ENCODE data around the gene CADM4. TPM values are rescaled to one million over a fixed set of nuclear protein-coding genes. Genes with fewer than 3 reads are reported as not detected.
A peak's percentile ranks its signal among the peaks of the same experiment; 100 is the strongest.
"Not testable (repeated sequence)": the region's sequence is repeated elsewhere in the genome, so short reads cannot be mapped to it uniquely, and the experiment has no call there.

CADM4 gene
- total RNA-seq, 2 donors from 2014 or later, result 2.3 to 5.8 TPM

GRCh38 chr19:43682824-43683661 lies 43.4 kb upstream of the CADM4 start:
- Histone ChIP-seq H3K4me3 (no peak overlapping the region), H3K36me3 (no peaks in the 10 kb centered on the region), H3K27ac (no peak overlapping the region), H3K9ac (ENCODE audit: low read depth in 2 of 2, low read length in 2 of 2) (no peak overlapping the region), H3K4me1 (no peaks in the 10 kb centered on the region), H3K9me3 (no peaks in the 10 kb centered on the region), H3K27me3 (no peaks in the 10 kb centered on the region)
- intact Hi-C loops (cut with DNase I), result no loop called here
- no peak for TF ChIP-seq CTCF (IDR thresholded peaks at IDR 0.05)
- DNase-seq, result no peak

GRCh38 chr19:43682269-43682668 lies 42.6 kb upstream of the CADM4 start:
- H3K9me3 ChIP-seq; H3K9ac ChIP-seq (ENCODE audit: low read depth in 2 of 2, low read length in 2 of 2); H3K4me1 ChIP-seq; intact Hi-C loops (cut with DNase I); H3K27ac ChIP-seq; H3K36me3 ChIP-seq; H3K4me3 ChIP-seq; H3K27me3 ChIP-seq; DNase-seq: not testable (repeated sequence)

GRCh38 chr19:43681821-43682220 lies 42.2 kb upstream of the CADM4 start:
- no peak overlapping the region for H3K27ac ChIP-seq

GRCh38 chr19:43678512-43679261 lies 39.0 kb upstream of the CADM4 start:
- no peak overlapping the region for H3K9ac ChIP-seq (ENCODE audit: low read depth in 2 of 2, low read length in 2 of 2)
- H3K27me3 ChIP-seq, result no peaks in the 10 kb centered on the region
- intact Hi-C loops (cut with DNase I), result no loop called here
- DNase-seq, result no peak
- no peaks in the 10 kb centered on the region for H3K4me1 ChIP-seq
- H3K4me3 ChIP-seq, result no peak overlapping the region
- no peaks in the 10 kb centered on the region for H3K9me3 ChIP-seq
- TF ChIP-seq CTCF (IDR thresholded peaks at IDR 0.05), result no peak
- H3K36me3 ChIP-seq, result no peaks in the 10 kb centered on the region
- peak overlapping the region; percentile 52 for H3K27ac ChIP-seq

More at GRCh38 chr19:43681821-43682220, 42.2 kb upstream of the CADM4 start:
- Histone ChIP-seq H3K27me3 (no peaks in the 10 kb centered on the region), H3K9me3 (no peaks in the 10 kb centered on the region), H3K36me3 (no peaks in the 10 kb centered on the region), H3K4me3 (no peak overlapping the region), H3K9ac (ENCODE audit: low read depth in 2 of 2, low read length in 2 of 2) (no peak overlapping the region), H3K4me1 (no peaks in the 10 kb centered on the region)
- no peak for DNase-seq
- intact Hi-C loops (cut with DNase I), result no loop called here
- TF ChIP-seq CTCF (IDR thresholded peaks at IDR 0.05), result no peak

GRCh38 chr19:43675906-43676305 lies 36.3 kb upstream of the CADM4 start:
- no peaks in the 10 kb centered on the region for H3K27me3 ChIP-seq
- H3K36me3 ChIP-seq, result no peaks in the 10 kb centered on the region
- no peaks in the 10 kb centered on the region for H3K9me3 ChIP-seq
- H3K9ac ChIP-seq (ENCODE audit: low read depth in 2 of 2, low read length in 2 of 2), result peak overlapping the region in 1 of 2 donors; percentile 60
- no peak overlapping the region for H3K4me3 ChIP-seq
- DNase-seq, result no peak
- no peaks in the 10 kb centered on the region for H3K4me1 ChIP-seq
- TF ChIP-seq CTCF (IDR thresholded peaks at IDR 0.05), result no peak
- H3K27ac ChIP-seq, result peak overlapping the region; percentile 82
- intact Hi-C loops (cut with DNase I), result no loop called here
